Germinal center (tissue), 1 donor: ENCODE data around the gene PLXNA2.

Experiments
- DNase-seq: peaks from one replicate; pipeline ENCODE4 v3.0.0; 2012; ENCODE audit warnings: mixed read lengths, low spot score

PLXNA2 gene

GRCh38 chr1:208222376-208223126 is 21.6 kb downstream of the PLXNA2 start:
- DNase-seq, result no peak

DNA sequence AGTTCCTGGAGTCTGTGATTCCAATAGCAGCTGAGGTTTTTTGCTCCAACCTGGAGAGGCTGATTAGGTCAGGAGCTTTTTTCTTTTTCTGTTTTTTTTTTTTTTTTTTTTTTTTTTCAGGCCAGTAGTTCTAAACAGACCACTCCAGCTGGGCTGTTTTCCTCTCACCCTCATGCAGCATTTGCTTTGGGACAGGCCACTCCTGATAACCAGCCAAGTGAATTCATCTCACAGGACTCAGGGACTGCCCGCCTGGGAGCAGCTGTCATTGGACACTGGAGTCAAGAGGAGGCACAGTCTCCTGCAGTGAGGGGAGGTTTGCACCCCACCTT is 22.9 kb downstream of the PLXNA2 start:
- no peak for DNase-seq

- no peak for DNase-seq
These were observed 24.4 kb downstream of the PLXNA2 start for GRCh38 chr1:208219659-208220282.

DNA sequence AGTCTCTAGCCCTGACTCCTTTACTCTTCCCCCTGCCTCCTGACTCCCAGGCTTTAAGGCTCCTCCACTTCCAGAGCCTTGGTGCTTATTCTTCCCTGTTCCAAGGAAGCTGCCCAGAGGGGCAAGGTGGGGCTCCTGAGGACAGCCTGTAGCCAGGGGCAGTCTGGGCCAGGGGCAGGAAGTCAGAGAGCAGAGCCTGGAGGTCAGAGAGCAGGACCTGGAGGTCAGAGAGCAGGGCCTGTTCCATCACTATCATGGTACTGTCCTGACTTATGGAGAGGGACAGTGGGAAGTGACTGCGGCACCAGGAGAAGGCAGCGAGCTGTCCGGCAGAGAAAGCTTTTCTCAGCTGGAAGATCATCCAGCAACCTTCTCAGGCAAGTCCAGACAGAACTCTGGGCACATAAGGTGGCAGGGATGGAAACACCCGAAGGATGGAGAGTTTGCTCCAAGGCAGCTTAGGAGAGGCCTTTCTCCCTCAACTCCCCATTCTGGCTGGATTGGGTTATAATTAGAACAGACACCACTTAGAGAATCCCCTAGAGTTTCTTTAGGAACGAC is 25.0 kb downstream of the PLXNA2 start:
- DNase-seq, result no peak

DNA sequence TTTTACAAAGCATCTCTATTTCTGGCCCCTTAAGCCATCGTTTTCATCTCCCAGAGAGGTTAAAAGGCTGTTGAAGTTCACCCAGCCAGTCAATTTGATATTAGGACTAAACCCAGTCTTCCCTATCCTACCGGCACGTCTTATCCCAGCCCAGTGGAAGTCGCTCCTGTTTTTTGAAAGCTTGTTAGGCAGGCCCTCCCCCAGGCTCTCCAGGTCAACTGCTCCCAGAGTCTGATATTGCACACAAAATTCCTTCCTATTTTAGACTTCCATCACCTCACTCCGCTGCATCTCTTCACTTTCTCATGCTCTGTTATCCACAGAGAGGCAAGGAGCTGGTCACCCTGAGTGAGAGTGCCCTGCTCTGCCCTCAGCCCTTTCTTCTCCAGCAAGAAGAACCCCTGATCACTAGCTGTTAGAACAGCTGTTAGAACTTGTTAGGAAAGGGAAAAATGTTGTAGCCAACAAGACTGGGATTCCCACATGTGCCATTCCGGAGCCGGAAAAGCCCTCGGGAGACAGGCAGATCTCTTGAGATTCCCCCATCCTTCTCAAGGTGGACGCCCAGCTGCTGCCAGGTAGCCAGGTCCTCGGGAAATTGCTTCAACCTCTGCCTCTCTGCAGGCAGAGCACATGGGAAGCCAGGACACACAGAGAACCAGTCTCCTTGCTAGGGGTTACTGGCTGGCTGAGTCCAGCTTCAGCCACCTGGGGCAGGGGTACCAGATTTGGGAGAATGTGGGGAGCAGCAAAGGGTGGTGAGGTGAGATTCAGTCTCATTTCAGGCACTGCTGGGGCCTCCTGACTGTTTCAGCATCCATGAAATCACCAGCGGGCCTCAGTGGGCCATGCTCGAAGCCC is 25.7 kb downstream of the PLXNA2 start:
- DNase-seq, result no peak

- no peak for DNase-seq
These were observed 26.4 kb downstream of the PLXNA2 start for GRCh38 chr1:208217781-208218180.

DNA sequence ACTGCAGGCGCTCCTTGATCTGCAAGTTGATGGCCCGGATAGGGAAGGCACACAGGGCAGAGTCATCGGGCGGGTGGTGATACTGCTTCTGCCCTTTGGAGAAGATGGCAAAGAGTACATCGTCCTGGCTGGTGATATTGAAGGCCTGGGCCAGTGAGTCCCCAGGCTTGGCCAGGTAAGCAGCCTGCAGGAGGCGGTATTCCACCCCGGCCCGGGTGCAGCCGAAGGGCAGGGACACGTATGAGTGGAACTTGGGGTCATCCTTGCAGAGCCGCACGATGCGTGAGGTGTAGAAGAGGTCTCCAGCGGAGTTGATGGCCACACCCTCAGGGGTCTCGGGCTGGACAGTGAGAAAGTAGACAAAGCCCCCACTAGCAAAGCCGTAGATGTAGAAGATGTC is 27.4 kb downstream of the PLXNA2 start:
- DNase-seq, result no peak

DNA sequence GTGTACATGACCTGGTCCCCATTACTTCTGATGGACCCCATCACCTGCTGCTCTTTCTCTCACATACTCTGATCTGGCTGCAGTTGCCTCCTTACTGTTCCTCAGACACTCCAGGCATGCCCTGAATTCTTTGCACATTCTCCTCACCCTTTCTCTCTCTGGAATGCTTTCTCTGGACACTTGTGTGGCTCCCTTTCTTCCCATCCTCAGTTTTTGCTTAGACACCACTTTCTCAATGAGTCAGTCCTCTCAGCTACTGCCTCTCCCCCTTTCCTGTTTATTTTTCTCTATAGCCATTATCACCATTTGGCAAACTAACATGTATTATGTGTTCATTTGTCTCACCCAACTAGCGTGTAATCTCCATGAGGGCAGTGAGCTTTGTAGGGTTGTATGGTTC is 28.1 kb downstream of the PLXNA2 start:
- no peak for DNase-seq

GRCh38 chr1:208215393-208215792 is 28.8 kb downstream of the PLXNA2 start:
- no peak for DNase-seq

GRCh38 chr1:208213786-208214185 is 30.4 kb downstream of the PLXNA2 start:
- no peak for DNase-seq

- DNase-seq, result no peak
These were observed 31.3 kb downstream of the PLXNA2 start for GRCh38 chr1:208212893-208213292.

GRCh38 chr1:208211921-208212843 is 32.0 kb downstream of the PLXNA2 start:
- DNase-seq, result no peak

GRCh38 chr1:208209896-208210589 is 34.1 kb downstream of the PLXNA2 start:
- no peak for DNase-seq

GRCh38 chr1:208209286-208209685 is 34.9 kb downstream of the PLXNA2 start:
- no peak for DNase-seq

DNA sequence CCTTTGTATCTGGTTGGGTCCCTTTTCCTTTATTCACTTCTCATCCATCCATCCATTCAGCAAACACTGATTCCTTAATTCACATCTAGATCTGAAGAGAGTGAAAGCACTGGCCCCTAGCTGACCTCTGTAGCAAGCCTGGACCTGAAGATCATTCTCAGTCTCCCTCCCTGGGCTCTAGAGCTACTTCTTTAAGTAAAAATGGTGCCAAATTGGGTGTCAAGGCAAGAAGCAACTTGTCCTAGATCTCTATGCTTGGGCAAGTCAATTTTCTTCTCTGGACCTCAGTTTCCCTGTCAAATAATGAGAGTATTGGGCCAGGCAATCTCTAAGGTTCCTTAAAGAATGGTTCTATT is 36.1 kb downstream of the PLXNA2 start:
- DNase-seq, result no peak

DNA sequence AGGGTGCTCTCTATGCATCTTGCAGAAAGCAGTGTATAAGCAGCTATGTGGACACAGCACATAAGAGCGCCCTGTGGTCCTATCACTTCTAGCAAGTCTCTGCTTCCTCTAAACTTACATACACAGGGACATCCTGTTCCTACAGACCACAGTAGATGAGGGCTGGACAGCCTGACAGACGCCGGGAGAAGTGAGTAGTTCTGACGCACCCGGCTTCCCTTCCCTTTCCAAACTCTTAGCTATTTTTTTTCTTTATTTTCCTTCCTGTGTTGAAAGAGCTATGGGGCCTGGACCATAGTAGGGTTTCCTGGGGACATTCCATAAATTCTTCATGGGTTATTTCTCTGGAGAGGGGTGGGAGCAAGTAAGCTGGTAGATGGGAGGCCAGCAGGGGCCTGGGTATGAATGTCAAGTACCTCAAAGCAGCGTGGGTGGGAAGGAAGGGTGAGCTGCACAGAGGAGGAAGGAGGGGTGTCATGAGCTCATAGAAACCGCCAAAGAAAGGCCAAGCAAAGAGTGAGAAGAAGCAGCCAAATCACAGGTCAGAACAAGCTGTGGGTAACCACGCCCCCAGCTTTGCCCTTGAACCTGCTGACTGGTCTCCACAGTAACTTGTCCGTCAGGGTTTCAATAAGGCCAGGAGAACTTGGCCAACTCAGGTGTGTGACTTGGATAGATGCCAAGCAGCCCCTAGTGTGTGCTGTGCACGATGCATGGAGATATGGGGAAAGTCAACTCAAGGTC is 36.6 kb downstream of the PLXNA2 start:
- DNase-seq, result no peak

GRCh38 chr1:208206092-208206698 is 38.0 kb downstream of the PLXNA2 start:
- DNase-seq, result no peak

- DNase-seq, result no peak
These were observed 38.8 kb downstream of the PLXNA2 start for GRCh38 chr1:208205216-208206013.

DNA sequence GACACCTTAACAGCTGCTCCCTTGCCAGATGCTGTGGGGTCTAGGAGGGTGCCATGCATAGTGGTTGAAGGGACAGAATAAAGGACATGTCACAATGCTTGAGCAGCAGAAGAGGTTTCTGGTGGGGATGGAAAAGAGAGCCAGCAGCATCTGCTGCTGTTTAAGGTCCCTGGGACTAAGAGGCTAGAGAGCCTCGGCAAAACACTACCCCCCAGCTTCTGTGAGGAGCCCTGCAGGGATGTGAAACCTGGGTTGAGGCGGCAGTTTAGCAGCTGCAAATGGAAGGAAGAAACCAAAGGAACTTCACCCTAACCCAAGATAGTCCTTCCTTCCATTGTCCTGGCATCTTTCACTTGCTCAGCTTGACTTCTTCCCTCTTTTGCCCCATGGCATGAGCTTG is 39.4 kb downstream of the PLXNA2 start:
- peak; percentile 25 for DNase-seq
